ENCODE data around the gene GRB7.

DNA sequence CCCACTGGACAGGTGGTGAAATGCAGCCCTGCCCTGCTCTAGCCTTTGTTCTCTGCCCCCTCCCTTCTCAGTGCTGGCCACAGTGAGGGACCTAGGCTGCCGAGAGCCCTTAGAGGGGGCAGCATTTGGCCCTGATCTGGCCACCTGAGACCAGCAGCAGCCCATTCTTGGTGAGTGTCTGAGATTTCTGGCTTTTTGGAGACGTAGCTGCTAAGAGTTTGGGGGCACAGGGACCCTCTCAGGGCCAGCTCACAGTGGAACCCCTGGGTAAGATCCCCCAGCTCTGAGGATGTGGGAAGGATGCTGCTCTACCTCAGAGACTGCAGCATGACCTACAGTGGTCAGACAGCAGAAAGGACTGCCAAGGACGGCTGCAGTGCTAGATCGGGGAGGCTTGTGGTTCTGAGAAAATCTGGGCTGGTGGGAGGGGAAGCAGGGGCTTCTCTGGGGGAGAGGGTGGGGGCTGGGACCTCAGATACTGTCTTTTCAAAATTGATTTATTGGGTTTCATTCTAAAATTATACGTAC, 13.3 kb downstream of the GRB7 start:
- TF ChIP-seq CTCF (IDR thresholded peaks at IDR 0.05) (no peak), EP300 (IDR thresholded peaks at IDR 0.05) (no peak), POLR2A (IDR thresholded peaks at IDR 0.05) (no peak), POLR2AphosphoS5 (IDR thresholded peaks at IDR 0.05) (no peak)
